Transverse colon (tissue), 3 donors: ENCODE measurements around the gene SAPCD2.

ENCODE experiments used
- CTCF ChIP-seq, 5 experiments: fragments of 200-600 bp in 3 of 5; fragments of 450-650 bp in 2 of 5; sonication (generic) in 3 of 5; IDR thresholded peaks; 1 replicate in 2 of 5; 2 replicates in 3 of 5; pipeline ENCODE4 v1.5.1; 2016 to 2017; ENCODE audit warnings: antibody characterized with exemption in 5 of 5, inconsistent platforms in 3 of 5, mild to moderate bottlenecking in 2 of 5, moderate library complexity in 1 of 5
- EP300 ChIP-seq: sonication (generic); formaldehyde crosslinking; IDR thresholded peaks from one replicate; pipeline ENCODE4 v1.6.1; 2017; ENCODE audit warnings: antibody characterized with exemption, low read depth
- POLR2A ChIP-seq: fragments of 450-650 bp; IDR thresholded peaks from one replicate; pipeline ENCODE4 v1.6.1; 2016; ENCODE audit warnings: antibody characterized with exemption, mild to moderate bottlenecking, moderate library complexity

DNA sequence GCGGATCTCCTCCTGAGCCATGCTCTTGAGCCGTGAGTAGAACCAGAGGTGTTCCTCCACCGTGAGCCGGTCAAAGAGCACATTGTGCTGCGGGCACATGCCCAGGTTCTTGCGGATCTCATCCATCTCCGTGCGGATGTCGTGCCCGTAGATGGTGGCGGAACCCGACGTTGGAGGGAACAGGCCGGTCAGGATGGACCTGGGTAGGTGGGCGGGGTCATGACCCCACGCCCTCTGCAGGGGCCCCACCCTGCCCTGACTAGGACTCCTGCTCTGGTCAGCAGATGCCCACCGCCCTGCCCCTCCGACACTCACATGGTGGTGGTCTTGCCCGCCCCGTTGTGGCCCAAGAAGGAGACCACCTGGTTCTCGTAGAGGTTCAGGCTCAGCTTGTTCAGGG lies 54.4 kb downstream of the SAPCD2 start:
- TF ChIP-seq CTCF (IDR thresholded peaks at IDR 0.05) (no peak), EP300 (no peak), POLR2A (no peak)
